NCI-H2196 treated with DMSO at 0.1 percent for 48 hours (cell line): ENCODE data around the gene CCDC40.

Experiments
- DNase-seq: peaks from one replicate; lab custom pipeline; 2025; ENCODE audit not compliant: unreplicated experiment; lab: John Stamatoyannopoulos, UW

The CCDC40 gene

GRCh38 chr17:80000981-80001775 is 35.3 kb upstream of the CCDC40 start:
- DNase-seq: no peak

GRCh38 chr17:80002070-80002641 is 34.3 kb upstream of the CCDC40 start:
- no peak for DNase-seq

GRCh38 chr17:80002690-80003490 is 33.6 kb upstream of the CCDC40 start:
- no peak for DNase-seq

- DNase-seq: no peak
These were observed 32.5 kb upstream of the CCDC40 start for GRCh38 chr17:80003969-80004368.

GRCh38 chr17:80005360-80006338 is 30.8 kb upstream of the CCDC40 start:
- peak; percentile 26 for DNase-seq

- no peak for DNase-seq
These were observed 30.1 kb upstream of the CCDC40 start for GRCh38 chr17:80006339-80006720.

- DNase-seq: no peak
These were observed 29.4 kb upstream of the CCDC40 start for GRCh38 chr17:80006811-80007752.

GRCh38 chr17:80007939-80008338 is 28.5 kb upstream of the CCDC40 start:
- no peak for DNase-seq

- DNase-seq: peak; percentile 96
These were observed 28.0 kb upstream of the CCDC40 start for GRCh38 chr17:80008383-80008840.

GRCh38 chr17:80008848-80009247 is 27.6 kb upstream of the CCDC40 start:
- no peak for DNase-seq

GRCh38 chr17:80009391-80010282 is 26.8 kb upstream of the CCDC40 start:
- DNase-seq: no peak

GRCh38 chr17:80010283-80010858 is 26.1 kb upstream of the CCDC40 start:
- DNase-seq: no peak

GRCh38 chr17:80011989-80012555 is 24.4 kb upstream of the CCDC40 start:
- no peak for DNase-seq

GRCh38 chr17:80012765-80013741 is 23.4 kb upstream of the CCDC40 start:
- DNase-seq: no peak

GRCh38 chr17:80017226-80018010 is 19.0 kb upstream of the CCDC40 start:
- no peak for DNase-seq
